HG03521 (cell line): ENCODE measurements around the gene DSC1.
"Not testable (repeated sequence)": the region's sequence is repeated elsewhere in the genome, so short reads cannot be mapped to it uniquely, and the experiment has no call there.

Source experiments
- ATAC-seq: cut with Tn5 transposase; IDR thresholded peaks from one replicate; pipeline ENCODE4 v1.9.1; 2021; ENCODE audit warnings: mild to moderate bottlenecking, moderate library complexity; ENCODE audit not compliant: unreplicated experiment

The DSC1 gene

GRCh38 chr18:31171144-31171839 lies 8.6 kb upstream of the DSC1 start:
- no peak for ATAC-seq

- ATAC-seq = no peak
Observed at GRCh38 chr18:31170335-31170734, 7.7 kb upstream of the DSC1 start.

DNA sequence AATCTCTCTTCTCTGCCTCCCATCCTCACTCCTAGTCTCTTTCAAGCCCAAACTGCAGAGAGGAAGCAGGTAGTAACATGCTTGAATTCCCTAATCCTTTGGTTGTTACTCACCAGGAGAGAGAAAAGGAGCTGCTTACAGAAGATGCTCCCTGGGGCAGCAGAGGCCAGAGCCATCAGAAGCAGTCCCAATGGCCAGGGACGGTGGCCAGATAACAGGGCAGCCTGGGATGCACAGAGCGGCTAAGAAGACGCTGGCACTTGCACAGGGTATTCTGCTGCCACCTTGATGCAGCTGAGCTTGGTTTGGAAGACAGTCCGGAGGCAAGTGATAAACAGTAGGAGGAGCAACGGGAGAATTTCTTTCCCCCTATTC lies 250 bp downstream of the DSC1 start:
- ATAC-seq = no peak

GRCh38 chr18:31161757-31162418 lies 768 bp downstream of the DSC1 start:
- no peak for ATAC-seq

GRCh38 chr18:31156821-31157763 lies 5.6 kb downstream of the DSC1 start:
- no peak for ATAC-seq

- ATAC-seq = no peak
Observed at GRCh38 chr18:31155498-31155897, 7.2 kb downstream of the DSC1 start.

GRCh38 chr18:31154181-31154580 lies 8.5 kb downstream of the DSC1 start:
- ATAC-seq = no peak

- ATAC-seq = no peak
Observed at GRCh38 chr18:31149351-31149750, 13.3 kb downstream of the DSC1 start.

DNA sequence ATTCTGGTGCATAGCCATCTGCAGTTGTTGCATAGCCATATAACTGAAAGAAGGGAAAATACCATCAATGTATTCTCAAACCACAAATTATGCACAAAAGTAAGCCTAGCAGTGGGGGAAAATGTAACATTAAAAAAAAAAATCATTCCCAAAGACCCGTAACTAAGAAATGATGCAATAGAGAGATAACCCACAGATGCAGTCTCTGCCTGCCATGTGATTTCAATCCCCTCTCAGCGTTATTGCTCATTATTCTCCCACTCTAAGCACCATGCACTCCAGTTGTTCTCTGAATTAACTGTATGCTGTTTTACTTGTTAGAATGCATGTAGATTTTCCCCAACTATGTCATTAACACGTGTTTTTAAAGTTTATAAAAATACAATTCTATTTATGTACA lies 14.1 kb downstream of the DSC1 start:
- ATAC-seq = no peak

GRCh38 chr18:31146809-31147208 lies 15.8 kb downstream of the DSC1 start:
- ATAC-seq = no peak

DNA sequence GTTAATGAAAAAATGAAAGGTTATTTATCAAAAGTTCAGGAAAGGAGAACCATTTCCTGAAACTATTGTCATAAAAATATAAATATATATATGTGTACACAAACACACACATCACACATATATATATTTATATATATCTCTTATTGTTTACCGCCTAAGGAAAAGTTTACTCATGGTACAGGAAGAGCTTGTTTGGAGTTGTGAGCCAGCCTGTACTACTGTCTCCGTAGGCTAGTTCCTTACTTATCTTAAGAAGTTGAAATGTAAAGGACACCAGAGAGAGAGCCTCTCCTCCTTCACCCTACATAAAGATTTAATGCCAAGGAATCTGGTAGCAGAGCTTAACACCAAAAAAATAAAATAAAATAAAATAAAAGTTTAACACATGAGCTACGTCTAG lies 19.6 kb downstream of the DSC1 start:
- ATAC-seq = no peak

- no peak for ATAC-seq
Observed at GRCh38 chr18:31138709-31139108, 23.9 kb downstream of the DSC1 start.

GRCh38 chr18:31134988-31135529 lies 27.6 kb downstream of the DSC1 start:
- no peak for ATAC-seq

DNA sequence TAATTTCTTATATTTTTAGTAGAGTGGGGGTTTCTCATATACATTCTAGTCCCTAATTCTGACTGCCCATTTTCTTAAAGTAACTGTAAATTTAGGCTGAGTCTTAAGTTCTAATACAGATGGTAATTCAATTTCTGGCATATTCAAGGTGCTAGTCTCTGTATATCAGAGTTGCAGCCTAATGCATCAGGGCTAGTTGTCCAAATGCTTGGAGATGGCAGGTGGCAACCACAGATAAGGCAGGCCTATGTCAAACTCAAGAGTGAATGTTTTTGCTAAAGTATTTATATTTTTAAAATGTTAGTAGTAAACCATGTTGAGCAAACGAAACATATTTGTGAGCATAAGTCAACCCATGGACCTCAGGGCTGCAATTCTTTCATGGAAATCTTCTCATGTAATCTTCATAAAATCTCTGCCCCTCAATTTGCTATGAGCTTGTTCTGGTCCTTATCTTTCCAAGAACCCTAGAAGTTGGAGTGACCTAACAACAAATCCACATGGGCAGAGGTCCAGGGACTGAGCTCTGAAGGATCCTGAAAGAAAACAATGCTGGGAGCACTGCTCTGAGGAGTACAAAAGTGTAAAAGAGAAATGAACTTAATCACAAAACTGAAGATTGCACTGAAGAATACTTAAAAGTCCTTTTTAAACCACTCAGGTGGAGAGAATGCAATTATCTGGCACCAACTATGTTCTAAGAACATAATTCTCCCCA lies 33.1 kb downstream of the DSC1 start:
- no peak for ATAC-seq

DNA sequence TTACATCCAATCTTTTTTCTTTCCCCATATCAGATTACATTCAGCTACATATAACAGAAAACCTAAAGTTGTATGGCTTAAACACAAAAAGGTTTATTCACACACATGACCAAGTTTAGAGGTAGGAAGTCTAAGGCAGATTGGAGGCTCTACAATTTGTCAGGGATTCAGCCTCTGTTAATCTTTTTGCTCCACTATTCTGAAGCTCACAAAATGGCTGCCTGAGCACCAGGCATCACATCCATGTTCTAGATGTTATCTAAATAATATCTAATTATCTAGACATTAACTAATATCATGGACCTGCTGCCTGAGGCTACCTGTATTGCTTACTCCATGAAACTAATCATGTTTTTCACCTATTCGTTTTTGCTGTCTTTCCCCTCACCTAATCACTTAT lies 36.8 kb downstream of the DSC1 start:
- no peak for ATAC-seq

DNA sequence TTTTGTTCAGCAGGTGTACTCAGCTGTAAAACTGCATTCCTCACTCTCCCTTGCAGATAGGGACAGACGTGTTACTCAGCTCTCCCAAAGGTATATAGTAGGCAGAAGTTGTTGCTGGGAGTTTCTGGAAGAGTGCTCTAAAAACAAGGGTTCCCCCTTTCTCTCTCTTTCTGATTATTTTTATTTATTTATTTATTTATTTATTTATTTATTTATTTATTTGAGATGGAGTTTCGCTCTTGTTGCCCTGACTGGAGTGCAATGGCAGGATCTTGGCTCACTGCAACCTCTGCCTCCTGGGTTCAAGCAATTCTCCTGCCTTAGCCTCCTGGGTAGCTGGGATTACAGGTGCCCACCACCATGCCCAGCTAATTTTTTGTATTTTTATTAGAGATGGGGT lies 39.5 kb downstream of the DSC1 start:
- not testable (repeated sequence) for ATAC-seq

DNA sequence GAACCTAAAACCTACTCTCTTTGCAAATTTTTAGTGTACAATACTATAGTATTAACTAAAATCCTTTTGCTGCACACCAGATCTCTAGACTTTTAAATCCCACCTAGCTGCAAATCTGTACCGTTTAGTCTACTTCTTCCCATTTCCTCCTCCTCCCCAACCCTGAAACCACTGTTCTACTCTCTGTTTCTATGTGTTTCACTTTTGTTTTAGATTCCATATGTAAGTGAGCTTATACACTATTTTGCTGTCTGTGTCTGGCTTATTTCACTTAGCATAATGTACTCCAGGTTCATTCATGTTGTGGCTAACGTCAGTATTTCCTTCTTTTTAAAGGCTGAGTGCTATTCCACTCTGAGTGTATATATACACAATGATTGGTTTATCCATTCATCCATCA lies 42.1 kb downstream of the DSC1 start:
- ATAC-seq = no peak

DNA sequence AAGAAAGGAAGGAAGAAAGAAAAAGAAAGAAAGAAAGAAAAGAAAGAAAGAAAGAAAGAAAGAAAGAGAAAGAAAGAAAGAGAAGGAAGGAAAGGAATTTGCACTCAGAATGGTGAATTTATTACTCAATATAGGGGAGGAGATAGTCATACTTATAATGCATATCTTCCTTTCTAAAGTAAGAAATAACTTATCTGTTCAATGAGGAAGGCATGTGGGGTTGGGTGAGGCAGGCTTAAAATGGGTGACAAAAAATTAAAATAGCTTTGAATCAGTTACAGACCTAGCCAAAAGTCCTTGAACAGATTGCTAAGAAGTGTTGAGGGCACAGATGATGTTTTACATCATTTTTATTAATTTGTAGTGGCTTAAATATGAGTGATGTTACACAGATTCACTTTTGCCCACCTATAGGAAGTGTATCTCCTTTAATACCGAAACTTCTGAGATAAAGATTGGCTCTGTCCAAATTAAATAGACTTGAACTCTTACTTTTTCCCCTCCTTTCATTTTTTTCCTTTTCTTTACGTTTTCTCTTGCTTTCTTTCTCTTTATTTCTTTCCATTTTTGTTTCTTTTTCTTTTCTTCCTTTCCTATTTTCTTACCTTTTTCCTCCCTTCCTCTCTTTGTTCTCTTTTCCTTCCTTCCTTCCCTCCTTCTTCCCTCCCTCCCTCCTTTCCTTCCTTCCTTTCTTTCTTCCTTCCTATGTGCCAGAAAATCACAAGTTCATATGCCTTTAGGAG lies 45.6 kb downstream of the DSC1 start:
- ATAC-seq = no peak

GRCh38 chr18:31112804-31113203 lies 49.9 kb downstream of the DSC1 start:
- ATAC-seq = no peak

- no peak for ATAC-seq
Observed at GRCh38 chr18:31105733-31106132, 56.9 kb downstream of the DSC1 start.
